ENCODE results near the gene ETV3.

The ETV3 gene

GRCh38 chr1:157097692-157098091 is 40.5 kb downstream of the ETV3 start:
- no peak for ATAC-seq
- no peak for TF ChIP-seq RARB (CRISPR knock-in tag; IDR thresholded peaks at IDR 0.05)
- TF ChIP-seq ZNF565 (CRISPR knock-in tag; conservative IDR thresholded peaks at IDR 0.05; ENCODE audit: low read depth), result no peak
- TF ChIP-seq BACH2 (CRISPR knock-in tag; IDR thresholded peaks at IDR 0.05; ENCODE audit: borderline replicate concordance), result no peak
- TF ChIP-seq TCF4 (CRISPR knock-in tag; IDR thresholded peaks at IDR 0.05; ENCODE audit: borderline replicate concordance), result no peak
- TF ChIP-seq TSHZ2 (CRISPR knock-in tag; IDR thresholded peaks at IDR 0.05), result no peak
- TF ChIP-seq POU6F1 (CRISPR knock-in tag; IDR thresholded peaks at IDR 0.05; ENCODE audit: borderline replicate concordance, low read depth), result no peak
- TF ChIP-seq ISL1 (CRISPR knock-in tag; IDR thresholded peaks at IDR 0.05), result no peak
- TF ChIP-seq CREB5 (CRISPR knock-in tag; IDR thresholded peaks at IDR 0.05; ENCODE audit: low read depth), result no peak
- TF ChIP-seq ARNTL (CRISPR knock-in tag; IDR thresholded peaks at IDR 0.05; ENCODE audit: borderline replicate concordance, low read depth), result no peak
- TF ChIP-seq ZFP3 (CRISPR knock-in tag; IDR thresholded peaks at IDR 0.05), result no peak
- TF ChIP-seq SNAI2 (CRISPR knock-in tag; IDR thresholded peaks at IDR 0.05), result no peak
- TF ChIP-seq ZNF8 (CRISPR knock-in tag; IDR thresholded peaks at IDR 0.05), result no peak
- no peak for TF ChIP-seq ZNF70 (CRISPR knock-in tag; IDR thresholded peaks at IDR 0.05)
- no peak for TF ChIP-seq ESRRG (CRISPR knock-in tag; IDR thresholded peaks at IDR 0.05)

- TF ChIP-seq BACH2 (CRISPR knock-in tag; IDR thresholded peaks at IDR 0.05; ENCODE audit: borderline replicate concordance), result no peak
- no peak for TF ChIP-seq RARB (CRISPR knock-in tag; IDR thresholded peaks at IDR 0.05)
- no peak for TF ChIP-seq ZFP30 (CRISPR knock-in tag; IDR thresholded peaks at IDR 0.05)
- no peak for TF ChIP-seq ESRRG (CRISPR knock-in tag; IDR thresholded peaks at IDR 0.05)
- no peak for TF ChIP-seq PPARA (CRISPR knock-in tag; IDR thresholded peaks at IDR 0.05; ENCODE audit: borderline replicate concordance)
- TF ChIP-seq ISL1 (CRISPR knock-in tag; IDR thresholded peaks at IDR 0.05), result no peak
- TF ChIP-seq ZFP3 (CRISPR knock-in tag; IDR thresholded peaks at IDR 0.05), result no peak
- no peak for ATAC-seq
Observed at GRCh38 chr1:157096881-157097280, 41.3 kb downstream of the ETV3 start.

- no peak for TF ChIP-seq PATZ1 (CRISPR knock-in tag; IDR thresholded peaks at IDR 0.05; ENCODE audit: borderline replicate concordance)
- no peak for TF ChIP-seq ZFP30 (CRISPR knock-in tag; IDR thresholded peaks at IDR 0.05)
- TF ChIP-seq CSDC2 (CRISPR knock-in tag; IDR thresholded peaks at IDR 0.05), result no peak
- no peak for TF ChIP-seq BACH2 (CRISPR knock-in tag; IDR thresholded peaks at IDR 0.05; ENCODE audit: borderline replicate concordance)
- no peak for TF ChIP-seq ZNF565 (CRISPR knock-in tag; conservative IDR thresholded peaks at IDR 0.05; ENCODE audit: low read depth)
- no peak for TF ChIP-seq ESRRG (CRISPR knock-in tag; IDR thresholded peaks at IDR 0.05)
- no peak for TF ChIP-seq ARNTL (CRISPR knock-in tag; IDR thresholded peaks at IDR 0.05; ENCODE audit: borderline replicate concordance, low read depth)
- TF ChIP-seq TCF4 (CRISPR knock-in tag; IDR thresholded peaks at IDR 0.05; ENCODE audit: borderline replicate concordance), result no peak
- no peak for TF ChIP-seq ZC3H10 (CRISPR knock-in tag; IDR thresholded peaks at IDR 0.05)
- no peak for TF ChIP-seq CREB5 (CRISPR knock-in tag; IDR thresholded peaks at IDR 0.05; ENCODE audit: low read depth)
- no peak for TF ChIP-seq OSR1 (CRISPR knock-in tag; IDR thresholded peaks at IDR 0.05)
- TF ChIP-seq PPARA (CRISPR knock-in tag; IDR thresholded peaks at IDR 0.05; ENCODE audit: borderline replicate concordance), result no peak
- TF ChIP-seq SNAI2 (CRISPR knock-in tag; IDR thresholded peaks at IDR 0.05), result no peak
- no peak for TF ChIP-seq GLIS3 (CRISPR knock-in tag; IDR thresholded peaks at IDR 0.05)
- no peak for TF ChIP-seq POU6F1 (CRISPR knock-in tag; IDR thresholded peaks at IDR 0.05; ENCODE audit: borderline replicate concordance, low read depth)
- TF ChIP-seq TSHZ2 (CRISPR knock-in tag; IDR thresholded peaks at IDR 0.05), result no peak
- no peak for TF ChIP-seq ZFP3 (CRISPR knock-in tag; IDR thresholded peaks at IDR 0.05)
Observed at GRCh38 chr1:157095551-157095950, 42.6 kb downstream of the ETV3 start.

More at GRCh38 chr1:157095551-157095950, 42.6 kb downstream of the ETV3 start:
- ATAC-seq, result no peak

All from SK-N-SH treated with all-trans-retinoic acid at 6 μM for 48 hours (cell line).